ENCODE measurements around the gene C1QTNF4.
"Not testable (repeated sequence)": the region's sequence is repeated elsewhere in the genome, so short reads cannot be mapped to it uniquely, and the experiment has no call there.

C1QTNF4 gene

GRCh38 chr11:47564933-47565339 is 29.3 kb downstream of the C1QTNF4 start:
- DNase-seq, result peak; percentile 47

GRCh38 chr11:47564366-47564765 is 29.8 kb downstream of the C1QTNF4 start:
- DNase-seq, result not testable (repeated sequence)

- DNase-seq, result not testable (repeated sequence)
These were observed 31.8 kb downstream of the C1QTNF4 start for GRCh38 chr11:47562393-47562792.

GRCh38 chr11:47560426-47560825 is 33.8 kb downstream of the C1QTNF4 start:
- no peak for DNase-seq

- DNase-seq, result no peak
These were observed 35.5 kb downstream of the C1QTNF4 start for GRCh38 chr11:47558695-47559094.

GRCh38 chr11:47557004-47557403 is 37.2 kb downstream of the C1QTNF4 start:
- DNase-seq, result not testable (repeated sequence)

GRCh38 chr11:47553406-47553743 is 40.8 kb downstream of the C1QTNF4 start:
- no peak for DNase-seq

- DNase-seq, result peak; percentile 98
These were observed 41.4 kb downstream of the C1QTNF4 start, which contains the start of gene CELF1 for GRCh38 chr11:47552566-47553405. Gene CELF1, minus strand, starts transcription at chr11:47553132. Its CDS starts 53,609 bp downstream, at chr11:47499523.

- peak; percentile 68 for DNase-seq
These were observed 42.1 kb downstream of the C1QTNF4 start for GRCh38 chr11:47552056-47552565.

GRCh38 chr11:47551086-47551485 is 43.1 kb downstream of the C1QTNF4 start:
- peak; percentile 56 for DNase-seq

- DNase-seq, result no peak
These were observed 43.7 kb downstream of the C1QTNF4 start for GRCh38 chr11:47550288-47551047.

- DNase-seq, result not testable (repeated sequence)
These were observed 47.9 kb downstream of the C1QTNF4 start for GRCh38 chr11:47546274-47546673.

GRCh38 chr11:47545298-47545697 is 48.9 kb downstream of the C1QTNF4 start:
- no peak for DNase-seq

- no peak for DNase-seq
These were observed 53.1 kb downstream of the C1QTNF4 start for GRCh38 chr11:47541070-47541469.

- DNase-seq, result peak; percentile 69
These were observed 54.6 kb downstream of the C1QTNF4 start for GRCh38 chr11:47539681-47540039.
